HG02981 (cell line): ENCODE data around the gene ZKSCAN8.
A peak's percentile ranks its signal among the peaks of the same experiment; 100 is the strongest.

Source experiments
- ATAC-seq: cut with Tn5 transposase; IDR thresholded peaks from one replicate; pipeline ENCODE4 v1.9.1; 2021; ENCODE audit warnings: mild to moderate bottlenecking, moderate library complexity; ENCODE audit not compliant: unreplicated experiment

Gene ZKSCAN8

GRCh38 chr6:28139860-28140543 lies 1.7 kb upstream of the ZKSCAN8 start:
- no peak for ATAC-seq

GRCh38 chr6:28140616-28141015 lies 1.1 kb upstream of the ZKSCAN8 start:
- ATAC-seq, result no peak

GRCh38 chr6:28142446-28142845 lies 763 bp downstream of the ZKSCAN8 start:
- ATAC-seq, result no peak

- no peak for ATAC-seq
These were observed 3.5 kb downstream of the ZKSCAN8 start for GRCh38 chr6:28145231-28145630.

- no peak for ATAC-seq
These were observed 10.8 kb downstream of the ZKSCAN8 start for GRCh38 chr6:28152531-28152930.

- ATAC-seq, result no peak
These were observed 11.9 kb downstream of the ZKSCAN8 start for GRCh38 chr6:28153546-28153945.

GRCh38 chr6:28154357-28154756 lies 12.7 kb downstream of the ZKSCAN8 start:
- no peak for ATAC-seq

GRCh38 chr6:28158318-28158717 lies 16.6 kb downstream of the ZKSCAN8 start:
- ATAC-seq, result no peak

- no peak for ATAC-seq
These were observed 17.4 kb downstream of the ZKSCAN8 start for GRCh38 chr6:28159029-28159607.

- no peak for ATAC-seq
These were observed 18.6 kb downstream of the ZKSCAN8 start for GRCh38 chr6:28160233-28160632.

- ATAC-seq, result peak; percentile 89
These were observed 19.9 kb downstream of the ZKSCAN8 start for GRCh38 chr6:28161410-28162079.

GRCh38 chr6:28165563-28165962 lies 23.9 kb downstream of the ZKSCAN8 start:
- no peak for ATAC-seq

GRCh38 chr6:28167068-28167467 lies 25.4 kb downstream of the ZKSCAN8 start:
- no peak for ATAC-seq

- no peak for ATAC-seq
These were observed 26.2 kb downstream of the ZKSCAN8 start for GRCh38 chr6:28167926-28168325.

- ATAC-seq, result no peak
These were observed 29.6 kb downstream of the ZKSCAN8 start for GRCh38 chr6:28171271-28171670.

GRCh38 chr6:28172006-28172405 lies 30.3 kb downstream of the ZKSCAN8 start:
- ATAC-seq, result no peak

- no peak for ATAC-seq
These were observed 34.7 kb downstream of the ZKSCAN8 start for GRCh38 chr6:28176373-28176772.

- ATAC-seq, result no peak
These were observed 40.6 kb downstream of the ZKSCAN8 start for GRCh38 chr6:28182255-28182654.

GRCh38 chr6:28188111-28188979 lies 46.7 kb downstream of the ZKSCAN8 start:
- no peak for ATAC-seq

- no peak for ATAC-seq
These were observed 58.3 kb downstream of the ZKSCAN8 start for GRCh38 chr6:28200020-28200419.

GRCh38 chr6:28203201-28203600 lies 61.5 kb downstream of the ZKSCAN8 start:
- no peak for ATAC-seq
